Prostate gland (tissue), 2 donors: ENCODE measurements around the gene EP400.

Experiments used
- CTCF ChIP-seq, 4 experiments: fragments of 200-600 bp in 2 of 4; fragments of 450-650 bp in 2 of 4; sonication (generic) in 2 of 4; IDR thresholded peaks; 1 replicate in 3 of 4; 2 replicates in 1 of 4; pipeline ENCODE4 v1.5.1; 2016 to 2019; ENCODE audit warnings: antibody characterized with exemption in 4 of 4, mild to moderate bottlenecking in 2 of 4, moderate library complexity in 2 of 4
- POLR2AphosphoS5 ChIP-seq: sonication (generic); formaldehyde crosslinking; IDR thresholded peaks from one replicate; pipeline ENCODE4 v1.6.1; 2017; ENCODE audit warnings: antibody characterized with exemption

GRCh38 chr12:132024758-132025157 lies 75.0 kb downstream of the EP400 start:
- TF ChIP-seq POLR2AphosphoS5 (no peak), CTCF (IDR thresholded peaks at IDR 0.05) (no peak)
